B cell (primary cell): ENCODE data around the gene RAE1. TPM values are rescaled to one million over a fixed set of nuclear protein-coding genes. Genes with fewer than 3 reads are reported as not detected.

Experiments
- ATAC-seq: fragments of 200-7000 bp; cut with Tn5 transposase; one replicate; pipeline ENCODE4 v1.10.0; 2021; ENCODE audit warnings: low read depth, mild to moderate bottlenecking, moderate number of reproducible peaks, moderate library complexity
- CTCF ChIA-PET: fragments of 350-600 bp; sonication (Branson Sonifier 250); formaldehyde crosslinking; loops from one replicate; lab custom pipeline; 2021; ENCODE audit warnings: antibody characterized with exemption, inconsistent platforms; lab: Charles Lee
- POLR2A ChIA-PET: fragments of 350-600 bp; sonication (Branson Sonifier 250); formaldehyde crosslinking; loops from one replicate; lab custom pipeline; 2021; ENCODE audit warnings: antibody characterized with exemption; lab: Charles Lee
- DNase-seq: peaks from one replicate; pipeline ENCODE4 v3.0.0; 2013
- H2AFZ ChIP-seq: 2 replicates; pipeline ENCODE4 v1.6.1; 2012; ENCODE audit warnings: mild to moderate bottlenecking, low read depth, low read length; ENCODE audit not compliant: insufficient read depth, poor library complexity, severe bottlenecking
- H3K27ac ChIP-seq, 2 donors: 1 replicate in 1 of 2; 2 replicates in 1 of 2; pipeline ENCODE4 v1.5.1; 2012 to 2013; ENCODE audit warnings: low read length in 2 of 2, mild to moderate bottlenecking in 2 of 2, moderate library complexity in 1 of 2
- H3K27me3 ChIP-seq, 4 experiments: fragments of 200-600 bp in 1 of 4; sonication (generic) in 1 of 4; replicated peaks in 1 of 4; 1 replicate in 2 of 4; 2 replicates in 2 of 4; pipeline versions ENCODE4 v1.6.1 to v1.7.0; 2013 to 2016; ENCODE audit warnings: low read length in 3 of 4, mild to moderate bottlenecking in 2 of 4, mixed read lengths in 1 of 4, moderate library complexity in 1 of 4; ENCODE audit not compliant: insufficient read depth in 4 of 4, control insufficient read depth in 3 of 4; ENCODE audit errors: control extremely low read depth in 1 of 4
- H3K36me3 ChIP-seq, 2 experiments: replicated peaks in 1 of 2; 1 replicate in 1 of 2; 2 replicates in 1 of 2; pipeline versions ENCODE4 v1.6.1 to v1.7.1; 2013; ENCODE audit warnings: low read length in 1 of 2; ENCODE audit not compliant: insufficient read depth in 2 of 2, control insufficient read depth in 1 of 2; ENCODE audit errors: control extremely low read depth in 1 of 2, extremely low read depth in 1 of 2
- H3K4me1 ChIP-seq, 2 donors: fragments of 200-600 bp in 1 of 2; sonication (generic) in 1 of 2; 1 replicate in 1 of 2; 2 replicates in 1 of 2; pipeline versions ENCODE4 v1.5.1 to v1.6.1; 2013 to 2017; ENCODE audit warnings: low read length in 2 of 2; ENCODE audit not compliant: control insufficient read depth in 2 of 2, insufficient read depth in 2 of 2
- H3K4me2 ChIP-seq: replicated peaks from 2 replicates; pipeline ENCODE3; 2012; ENCODE audit warnings: mild to moderate bottlenecking, low read depth, low read length; ENCODE audit not compliant: poor library complexity, severe bottlenecking
- H3K4me3 ChIP-seq, 5 experiments: fragments of 200-600 bp in 1 of 5; sonication (generic) in 1 of 5; 1 replicate in 3 of 5; 2 replicates in 2 of 5; pipeline versions ENCODE4 v1.5.1 to v1.7.0; 2011 to 2016; ENCODE audit warnings: low read length in 4 of 5, mild to moderate bottlenecking in 4 of 5, low read depth in 2 of 5, control low read depth in 1 of 5, moderate library complexity in 1 of 5; ENCODE audit not compliant: insufficient read depth in 1 of 5; ENCODE audit errors: control extremely low read depth in 1 of 5, extremely low read depth in 1 of 5
- H3K79me2 ChIP-seq: fragments of 200-600 bp; sonication (generic); one replicate; pipeline ENCODE4 v1.6.0; 2016; ENCODE audit warnings: low read length; ENCODE audit not compliant: control insufficient read depth, insufficient read depth
- H3K9ac ChIP-seq: fragments of 200-600 bp; sonication (generic); 2 replicates; pipeline ENCODE4 v1.6.1; 2017; ENCODE audit warnings: mild to moderate bottlenecking, low read length, moderate library complexity
- H3K9me3 ChIP-seq, 3 donors: one replicate each; pipeline versions ENCODE4 v1.6.1 to v1.7.1; 2013; ENCODE audit warnings: low read length in 2 of 3; ENCODE audit not compliant: control insufficient read depth in 2 of 3, insufficient read depth in 1 of 3; ENCODE audit errors: control extremely low read depth in 1 of 3
- H4K20me1 ChIP-seq: 2 replicates; pipeline ENCODE4 v1.6.0; 2012; ENCODE audit warnings: mild to moderate bottlenecking, low read length; ENCODE audit not compliant: insufficient read depth, control insufficient read depth, poor library complexity, severe bottlenecking
- H3K27ac Mint-ChIP-seq: one replicate; pipeline ENCODE4 v1.8.0; 2021; ENCODE audit warnings: mixed read lengths
- H3K27me3 Mint-ChIP-seq: one replicate; pipeline ENCODE4 v1.8.0; 2021; ENCODE audit warnings: mixed read lengths
- H3K4me1 Mint-ChIP-seq: one replicate; pipeline ENCODE4 v1.8.0; 2021; ENCODE audit warnings: mixed read lengths
- H3K4me3 Mint-ChIP-seq: one replicate; pipeline ENCODE4 v1.8.0; 2021; ENCODE audit warnings: mixed read lengths
- H3K9me3 Mint-ChIP-seq: one replicate; pipeline ENCODE4 v1.8.0; 2022; ENCODE audit warnings: mixed read lengths; ENCODE audit not compliant: insufficient read depth
- EZH2 ChIP-seq: IDR thresholded peaks from 2 replicates; pipeline ENCODE4 v1.6.1; 2012; ENCODE audit warnings: borderline replicate concordance, low read depth, mild to moderate bottlenecking, moderate library complexity, low read length; ENCODE audit not compliant: insufficient read depth, poor library complexity, severe bottlenecking
- WGBS: methylation state at CpG from one replicate; pipeline ENCODE4 v1.1.5; 2013; ENCODE audit warnings: missing lambda C conversion rate; ENCODE audit not compliant: insufficient coverage; 5-methylcytosine and 5-hydroxymethylcytosine counted together
- intact Hi-C: fragments of 100-400 bp; cut with micrococcal nuclease; formaldehyde crosslinking; loops from one replicate; pipeline ENCODE4 v1.10.0; 2022
- polyA plus RNA-seq: library from polyadenylated mRNA; depleted of rRNA; stranded (reverse); fragments of >200 nt; gene quantifications from 2 replicates; pipeline ENCODE4 v1.2.3, GENCODE V29; 2012
- total RNA-seq, 2 donors: library from RNA; stranded (reverse); fragments of 120-200 nt in 1 of 2; gene quantifications; 1 replicate in 1 of 2; 2 replicates in 1 of 2; pipeline versions ENCODE4 v1.2.3 to v1.2.4, GENCODE V29; 2013 to 2022
- TF ChIP-seq, protein P1 (sequence below): fragments of 200-600 bp; IDR thresholded peaks from one replicate; pipeline ENCODE4 v1.8.0; 2022; ENCODE audit warnings: antibody characterized with exemption, mild to moderate bottlenecking

The RAE1 gene
- total and polyA plus RNA-seq, 2 donors (not counting 1 experiment from before 2014, with no cell fraction given) = 32.6 to 33.3 TPM

DNA sequence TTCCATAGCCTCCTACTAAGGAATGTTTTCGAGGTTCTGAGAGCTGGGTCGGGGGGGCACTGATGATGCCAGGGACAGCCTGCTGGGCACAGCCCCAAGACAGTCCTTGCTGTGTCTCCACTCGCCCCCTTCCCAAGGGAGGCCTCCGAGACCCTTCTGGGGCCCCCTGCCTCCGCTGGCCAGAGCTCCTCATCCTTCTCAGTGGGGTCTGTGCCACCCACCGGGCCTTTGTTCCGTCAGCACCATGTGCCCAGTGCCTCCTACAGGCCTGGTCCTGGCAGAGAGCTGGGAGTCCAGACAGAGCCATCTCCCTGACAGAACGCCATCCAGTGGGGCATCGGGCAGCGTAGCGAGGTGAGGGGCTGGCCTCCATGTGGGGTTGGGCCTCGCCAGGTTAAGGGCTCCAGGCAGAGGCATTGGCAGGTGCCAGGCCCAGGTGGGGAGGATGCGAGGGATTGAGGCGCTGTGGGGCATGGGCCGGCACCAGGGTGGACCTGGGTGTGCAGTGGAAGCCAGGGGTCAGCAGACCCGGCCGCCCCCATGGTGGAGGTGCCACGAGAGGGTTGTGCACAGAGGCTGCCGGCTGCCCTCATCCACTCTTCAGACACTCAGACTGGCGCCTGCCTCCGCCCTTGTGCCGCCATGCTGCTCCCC, 53.5 kb downstream of the RAE1 start:
- peak overlapping the region in 1 of 2 donors; percentile 53 for H3K27ac ChIP-seq
- no peaks in the 10 kb centered on the region for H3K9me3 Mint-ChIP-seq
- peak overlapping the region; percentile 53 for H3K27ac Mint-ChIP-seq
- H3K79me2 ChIP-seq = peaks cover 81% of the 10 kb centered on the region
- H3K27me3 ChIP-seq = no peaks in the 10 kb centered on the region
- peaks cover 43 to 67% of the 10 kb centered on the region in 2 donors for H3K4me1 ChIP-seq
- H3K9ac ChIP-seq = no peak overlapping the region
- ATAC-seq = no peak
- WGBS = over 99% methylated on average over 22 of the region's 22 CpGs
- no peak overlapping the region for H3K4me2 ChIP-seq
- no peak for DNase-seq
- no peak overlapping the region for H3K4me3 Mint-ChIP-seq
- intact Hi-C loops = no loop called here
- no peak overlapping the region for H2AFZ ChIP-seq
- ChIA-PET CTCF (interaction anchor here (0.7 to 1.8 kb wide), 3 partner anchors 14 to 76 kb away, joined by 3 to 5 read pairs (median 4); no protein-coding TSS in a partner anchor), POLR2A (interaction anchor here (1.1 kb wide), 1 partner anchor 26 kb away, joined by 3 read pairs; no protein-coding TSS in a partner anchor)
- no peak for TF ChIP-seq EZH2
- TF ChIP-seq, protein P1, sequence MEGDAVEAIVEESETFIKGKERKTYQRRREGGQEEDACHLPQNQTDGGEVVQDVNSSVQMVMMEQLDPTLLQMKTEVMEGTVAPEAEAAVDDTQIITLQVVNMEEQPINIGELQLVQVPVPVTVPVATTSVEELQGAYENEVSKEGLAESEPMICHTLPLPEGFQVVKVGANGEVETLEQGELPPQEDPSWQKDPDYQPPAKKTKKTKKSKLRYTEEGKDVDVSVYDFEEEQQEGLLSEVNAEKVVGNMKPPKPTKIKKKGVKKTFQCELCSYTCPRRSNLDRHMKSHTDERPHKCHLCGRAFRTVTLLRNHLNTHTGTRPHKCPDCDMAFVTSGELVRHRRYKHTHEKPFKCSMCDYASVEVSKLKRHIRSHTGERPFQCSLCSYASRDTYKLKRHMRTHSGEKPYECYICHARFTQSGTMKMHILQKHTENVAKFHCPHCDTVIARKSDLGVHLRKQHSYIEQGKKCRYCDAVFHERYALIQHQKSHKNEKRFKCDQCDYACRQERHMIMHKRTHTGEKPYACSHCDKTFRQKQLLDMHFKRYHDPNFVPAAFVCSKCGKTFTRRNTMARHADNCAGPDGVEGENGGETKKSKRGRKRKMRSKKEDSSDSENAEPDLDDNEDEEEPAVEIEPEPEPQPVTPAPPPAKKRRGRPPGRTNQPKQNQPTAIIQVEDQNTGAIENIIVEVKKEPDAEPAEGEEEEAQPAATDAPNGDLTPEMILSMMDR = no peak
- peaks cover 0 to 4% (median 0%) of the 10 kb centered on the region in 3 donors for H3K9me3 ChIP-seq
- no peak overlapping the region for H3K4me3 ChIP-seq
- H4K20me1 ChIP-seq = peaks cover 99% of the 10 kb centered on the region
- H3K27me3 Mint-ChIP-seq = no peaks in the 10 kb centered on the region
- peaks cover 68% of the 10 kb centered on the region for H3K4me1 Mint-ChIP-seq
- peaks cover 0 to 95% of the 10 kb centered on the region in 2 experiments for H3K36me3 ChIP-seq
